Activated CD4-positive, CD25-positive, alpha-beta regulatory T cell treated with anti-CD3 and anti-CD28 coated beads, Interleukin-2, amount 50 U/mL, for 24 hours (primary cell): ENCODE results near the gene CCDC85C.

Source experiments
- ATAC-seq, 2 donors: fragments of 150-1000 bp; cut with Tn5 transposase; one replicate each; pipeline ENCODE4 v1.10.0; 2021; ENCODE audit warnings: mild to moderate bottlenecking in 1 of 2, moderate library complexity in 1 of 2

Gene CCDC85C

DNA sequence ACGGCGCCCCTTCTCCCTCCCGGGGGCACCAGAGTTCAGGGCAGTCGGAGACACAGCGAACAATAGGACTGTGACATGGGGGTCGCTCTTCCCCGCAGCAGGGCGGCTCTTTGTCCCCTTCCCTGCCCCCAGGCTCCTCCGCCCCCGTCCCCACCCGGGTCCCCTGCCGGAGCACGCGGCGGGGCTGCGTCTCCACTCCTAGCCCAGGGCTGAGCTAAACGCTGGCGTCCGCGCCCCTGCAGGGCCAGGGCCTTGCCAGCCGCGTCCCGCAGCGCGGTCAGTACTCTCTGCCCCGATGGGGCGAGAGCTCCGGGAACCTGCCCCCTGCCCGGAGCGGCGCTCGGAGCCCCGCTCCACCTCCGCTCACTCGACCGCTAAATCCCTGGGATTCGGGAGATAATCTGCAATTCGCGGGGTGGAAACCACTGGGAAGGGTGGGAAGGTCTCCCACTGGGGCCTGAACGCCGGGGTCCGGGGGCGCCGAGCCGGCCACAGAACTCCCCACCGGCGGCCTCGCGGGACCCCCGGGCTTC, 825 bp upstream of the CCDC85C start:
- peak; percentile 11 to 14 for ATAC-seq

GRCh38 chr14:99604278-99604765, 315 bp upstream of the CCDC85C start:
- peak; percentile 92 to 94 for ATAC-seq

GRCh38 chr14:99602788-99603415, 1.1 kb downstream of the CCDC85C start:
- no peak for ATAC-seq

- no peak for ATAC-seq
Measured at GRCh38 chr14:99602054-99602787, 1.8 kb downstream of the CCDC85C start.

DNA sequence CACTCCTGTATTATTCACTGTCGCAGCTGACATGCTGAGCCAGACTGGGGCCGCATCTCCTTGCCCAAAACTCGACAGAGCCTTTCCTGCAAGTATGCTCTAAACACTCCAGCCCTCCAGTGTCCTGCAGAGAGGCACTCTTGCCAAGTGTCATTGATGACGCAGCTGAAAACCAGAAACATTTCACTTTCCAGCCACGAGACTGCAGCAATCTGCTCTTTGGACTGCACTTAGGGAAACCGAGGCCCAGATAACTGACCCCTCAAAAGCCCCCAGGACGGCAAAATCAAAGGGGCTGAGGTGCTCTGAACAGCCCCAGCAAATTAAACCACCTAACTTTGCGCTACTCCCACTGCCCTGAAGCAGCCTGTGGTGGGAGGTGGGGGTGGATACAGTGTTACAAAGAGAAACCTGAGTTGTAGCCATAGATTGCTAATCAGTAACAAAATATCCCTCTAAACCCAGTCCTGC, 2.6 kb downstream of the CCDC85C start:
- no peak for ATAC-seq

DNA sequence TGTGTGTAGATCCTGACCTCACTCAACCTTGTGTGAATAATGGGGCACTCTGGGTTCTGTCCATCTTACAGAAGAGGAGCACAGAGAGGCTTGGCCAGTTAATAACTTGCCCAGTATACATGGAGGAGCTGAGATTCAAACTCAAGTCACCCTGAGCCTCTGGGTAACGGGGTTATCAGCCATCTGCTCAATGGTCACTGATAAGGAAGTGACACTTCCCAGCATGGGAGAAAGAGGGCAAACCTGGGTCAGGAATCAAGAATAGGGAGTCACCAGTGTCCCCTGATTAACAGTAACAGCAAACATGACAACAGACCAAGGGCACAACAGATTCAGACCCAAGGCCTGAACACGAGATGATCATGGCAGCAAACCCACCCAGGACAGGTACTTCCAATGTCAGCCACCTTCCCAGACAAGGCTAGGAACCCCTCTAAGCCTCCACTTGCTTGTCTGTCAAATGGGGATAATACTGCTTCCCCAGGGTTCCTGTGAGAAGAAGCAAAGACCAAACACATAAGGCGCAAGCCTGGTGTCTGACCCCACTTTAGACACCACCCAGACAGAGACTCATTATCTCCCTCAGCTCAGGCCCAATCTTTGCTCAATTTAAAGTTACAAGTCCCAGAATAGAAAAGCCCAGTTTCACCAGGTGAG, 3.6 kb downstream of the CCDC85C start:
- no peak for ATAC-seq

GRCh38 chr14:99599393-99599792, 4.6 kb downstream of the CCDC85C start:
- no peak for ATAC-seq

GRCh38 chr14:99598774-99599173, 5.2 kb downstream of the CCDC85C start:
- ATAC-seq: no peak

- ATAC-seq: no peak
Measured at GRCh38 chr14:99597911-99598600, 6.0 kb downstream of the CCDC85C start.

DNA sequence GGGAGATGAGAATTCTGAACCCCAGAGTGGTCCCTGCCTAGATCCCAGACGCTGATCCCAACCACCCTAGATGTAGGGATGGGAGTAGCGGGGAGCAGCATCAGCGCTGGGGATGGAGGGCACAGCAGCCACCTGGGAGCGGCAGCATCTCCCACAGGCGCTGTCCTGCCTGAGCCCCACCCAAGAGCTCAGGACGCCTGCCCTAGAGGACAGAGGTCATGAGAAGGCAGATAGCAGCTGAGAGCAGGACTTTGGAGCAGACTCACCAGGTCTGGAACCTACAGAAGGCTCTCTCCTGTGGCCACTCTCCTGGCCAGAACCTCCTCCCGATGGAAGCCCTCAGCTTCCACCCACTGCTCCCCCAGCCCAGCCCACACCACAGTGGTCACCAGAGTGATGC, 7.2 kb downstream of the CCDC85C start:
- no peak for ATAC-seq

DNA sequence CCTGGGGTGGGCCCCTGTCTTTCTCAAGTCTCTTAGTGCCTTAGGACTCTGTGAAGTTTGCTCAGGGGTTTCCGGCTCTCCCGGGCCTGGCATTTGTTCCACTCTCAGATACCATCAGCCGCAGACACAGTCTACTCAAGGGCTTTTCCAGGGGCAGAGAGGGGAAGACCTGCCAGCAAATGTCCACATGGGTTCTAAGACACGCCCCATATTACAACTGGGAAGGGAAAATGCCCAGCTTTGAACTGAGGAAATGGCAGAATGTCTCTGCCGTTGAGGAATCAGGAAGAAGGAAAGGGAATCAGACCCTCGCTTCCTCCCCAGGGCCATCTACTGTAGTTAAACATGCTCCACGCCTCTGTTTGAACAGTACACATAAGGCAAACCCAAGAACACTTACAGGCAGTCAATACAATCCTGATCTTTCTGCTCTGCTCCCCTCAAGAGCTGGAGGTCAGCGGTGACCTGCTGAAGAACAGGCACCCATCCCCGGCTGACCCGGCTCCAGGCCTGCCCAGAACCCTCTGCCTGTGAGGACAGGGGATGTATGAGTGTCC, 7.9 kb downstream of the CCDC85C start:
- ATAC-seq: no peak

GRCh38 chr14:99595524-99595923, 8.5 kb downstream of the CCDC85C start:
- no peak for ATAC-seq

GRCh38 chr14:99595034-99595433, 9.0 kb downstream of the CCDC85C start:
- ATAC-seq: peak; percentile 92

DNA sequence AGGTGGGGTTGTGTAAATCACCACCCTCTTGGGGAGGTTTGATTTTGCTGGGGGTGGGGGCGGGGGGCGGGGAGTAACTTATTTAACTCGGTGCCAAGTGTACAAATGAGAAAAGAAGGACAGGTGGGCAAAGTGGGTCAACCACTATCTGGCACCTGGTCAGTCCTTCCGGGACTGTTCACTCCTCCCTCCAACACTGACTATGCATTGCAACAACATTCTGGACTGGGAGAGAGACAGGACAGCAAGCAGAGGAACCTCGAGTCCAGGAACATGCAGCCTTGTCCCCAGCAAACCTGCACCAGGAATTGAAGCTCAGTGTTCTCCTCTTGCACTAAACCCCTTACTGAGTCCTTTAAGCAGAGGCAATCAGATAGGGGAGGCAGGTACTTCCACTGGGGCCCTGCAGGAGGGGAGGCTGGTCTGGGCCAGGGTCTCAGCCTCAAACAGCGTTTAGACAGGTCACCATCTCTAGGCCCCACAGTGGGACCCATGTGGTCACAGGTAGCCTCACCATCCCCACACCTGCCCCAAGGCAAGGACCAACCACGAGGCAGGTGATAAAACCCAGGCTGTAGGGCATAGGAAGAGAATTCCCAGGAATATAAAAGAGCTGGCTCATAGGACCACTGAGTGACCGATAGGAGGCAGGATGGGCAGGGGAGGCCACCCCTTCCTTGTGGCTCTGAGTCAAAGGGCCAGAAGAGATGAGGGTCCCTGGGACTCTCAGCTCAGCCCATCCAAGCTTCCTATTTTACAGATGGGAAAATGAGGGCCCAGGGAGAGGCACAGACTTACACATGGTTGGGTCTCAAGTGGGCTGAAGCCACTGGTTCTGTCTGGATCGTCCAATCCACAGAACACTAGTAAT, 9.8 kb downstream of the CCDC85C start:
- ATAC-seq: no peak

DNA sequence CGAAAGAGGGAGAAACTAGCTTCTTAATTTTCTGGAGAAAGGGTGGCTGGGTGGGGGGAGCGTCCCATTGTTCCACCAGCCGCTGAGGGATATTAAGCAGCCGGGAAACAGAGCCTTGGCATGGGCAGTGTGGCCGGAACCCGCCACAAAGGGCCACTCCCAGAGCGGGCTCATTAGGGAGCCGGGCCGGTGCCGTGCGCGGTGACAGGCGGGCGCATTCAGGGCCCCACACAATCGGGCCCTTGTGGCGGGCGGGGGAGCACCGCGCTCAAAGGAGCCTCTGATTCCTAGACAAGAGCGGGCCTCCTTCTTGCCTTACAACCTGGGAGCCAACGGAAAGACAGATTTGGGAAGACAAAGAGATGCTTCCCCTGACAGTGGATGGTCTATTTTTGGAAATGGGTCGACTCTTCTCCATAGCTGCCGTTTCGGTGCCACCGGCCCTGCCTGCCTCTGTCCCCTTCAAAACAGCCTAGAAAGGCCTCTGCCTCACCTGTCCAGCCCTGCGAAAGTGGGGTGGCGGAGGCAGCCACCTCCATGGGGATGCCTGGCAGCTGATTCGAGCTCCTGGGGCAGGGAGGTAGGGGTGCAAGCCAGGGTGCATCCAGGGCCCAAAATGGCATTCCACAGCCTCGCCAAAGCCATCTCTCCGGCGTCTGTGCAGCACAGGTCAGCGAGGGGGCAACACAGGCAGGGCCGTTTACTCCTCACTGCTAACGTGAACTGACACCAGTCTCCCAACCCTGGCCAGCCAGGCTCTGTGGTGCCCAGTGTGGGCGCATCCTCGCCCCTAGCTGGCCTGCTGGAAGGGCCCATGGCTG, 10.9 kb downstream of the CCDC85C start:
- no peak for ATAC-seq

GRCh38 chr14:99592394-99592793, 11.6 kb downstream of the CCDC85C start:
- ATAC-seq: no peak

GRCh38 chr14:99590746-99591555, 13.1 kb downstream of the CCDC85C start:
- ATAC-seq: no peak

DNA sequence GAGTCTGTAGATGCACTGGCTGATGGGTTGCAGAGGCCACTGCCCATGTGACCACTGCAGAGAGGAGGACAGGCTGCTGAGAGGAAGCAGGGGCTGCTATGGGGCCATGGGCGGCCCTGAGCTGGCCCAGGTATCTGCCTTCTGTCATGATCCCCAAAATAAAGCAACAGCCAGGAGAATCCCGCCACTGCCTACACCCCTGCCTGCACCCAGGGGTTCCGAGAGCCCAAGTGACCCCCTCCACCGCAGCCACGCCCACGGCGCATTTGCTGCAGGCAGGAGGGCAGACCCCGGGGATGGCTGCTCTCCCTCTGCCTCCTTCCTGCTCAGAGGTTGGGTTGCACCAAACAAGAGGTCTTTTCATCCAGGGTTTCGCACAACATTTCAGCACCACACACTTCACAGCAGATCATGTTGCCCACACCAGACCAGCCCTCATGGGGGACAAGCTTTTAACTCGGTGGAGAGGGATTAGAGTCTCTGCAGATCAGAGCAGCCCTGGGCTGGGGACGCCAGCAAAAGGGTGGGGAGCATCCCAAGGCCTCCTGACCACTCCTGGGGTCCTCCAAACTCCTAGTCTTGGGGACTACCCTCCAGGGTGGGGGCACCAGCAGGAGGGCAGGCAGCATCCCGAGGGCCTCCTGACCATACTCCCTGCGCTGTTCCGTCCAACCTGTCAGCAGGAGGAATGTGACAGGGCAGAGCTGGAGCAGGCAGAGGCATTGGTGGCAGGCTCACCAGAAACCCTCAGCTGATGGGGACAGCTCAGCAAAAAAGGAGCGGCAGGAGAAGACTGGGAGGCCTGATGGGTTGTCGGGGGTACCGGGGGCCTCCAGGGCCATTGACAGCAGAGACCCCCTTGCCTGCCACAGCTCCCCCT, 14.1 kb downstream of the CCDC85C start:
- ATAC-seq: no peak

DNA sequence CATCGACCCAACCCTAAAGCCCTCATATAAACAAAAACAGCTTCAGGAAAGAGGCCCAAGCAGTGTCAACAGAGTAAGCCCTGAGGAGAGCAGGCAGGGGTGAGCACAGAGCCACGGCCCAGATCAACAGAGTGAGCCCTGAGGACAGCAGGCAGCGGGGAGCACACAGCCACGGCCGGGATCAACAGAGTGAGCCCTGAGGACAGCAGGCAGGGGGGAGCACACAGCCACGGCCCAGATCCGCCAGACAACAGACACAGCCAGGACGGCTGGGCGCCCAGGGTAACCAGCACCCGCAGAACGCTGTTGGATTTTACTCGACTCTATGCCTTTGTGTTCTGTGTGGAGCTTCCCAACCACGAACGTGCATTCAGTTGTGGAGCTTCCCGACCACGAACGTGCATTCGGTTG, 15.0 kb downstream of the CCDC85C start:
- ATAC-seq: no peak
